ENCODE data around the gene TBC1D17.

TBC1D17 gene

DNA sequence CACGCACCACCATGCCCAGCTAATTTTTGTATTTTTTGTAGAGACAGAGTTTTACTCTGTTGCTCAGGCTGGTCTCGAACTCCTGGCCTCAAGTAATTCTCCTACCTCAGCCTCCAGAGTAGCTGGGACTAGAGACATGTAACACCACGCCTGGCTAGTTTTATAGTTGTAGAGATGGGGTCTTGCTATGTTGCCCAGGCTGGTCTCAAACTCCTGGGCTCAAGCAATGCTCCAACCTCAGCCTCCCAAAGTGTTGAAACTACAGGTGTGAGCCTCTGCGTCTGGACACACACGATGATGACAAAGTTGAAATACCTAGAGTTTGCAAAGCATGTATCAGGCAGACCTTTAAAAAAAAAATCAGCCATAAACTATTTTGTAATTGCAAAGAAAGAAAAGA lies 31.1 kb upstream of the TBC1D17 start:
- Histone ChIP-seq H3K9me2 (replicated peaks; ENCODE audit: insufficient read depth, low read length) (no peaks in the 10 kb centered on the region), H3K9me3 (ENCODE audit: insufficient read depth, low read length) (no peaks in the 10 kb centered on the region), H2AFZ (ENCODE audit: low read depth, low read length, severe bottlenecking) (no peak overlapping the region), H3K79me2 (ENCODE audit: insufficient read depth, low read length) (no peaks in the 10 kb centered on the region), H3K4me3 (ENCODE audit: insufficient read depth, low read length, poor library complexity, severe bottlenecking) (no peak overlapping the region), H3K27ac (ENCODE audit: low read depth, low read length) (no peak overlapping the region), H3K4me2 (ENCODE audit: low read depth, low read length, poor library complexity, severe bottlenecking) (no peak overlapping the region), H3K36me3 (ENCODE audit: low read length) (no peaks in the 10 kb centered on the region), H4K20me1 (ENCODE audit: low read depth, low read length) (no peaks in the 10 kb centered on the region), H3K9ac (ENCODE audit: low read length) (no peak overlapping the region), H3F3A (ENCODE audit: insufficient read depth) (peaks cover 12% of the 10 kb centered on the region), H3K27me3 (ENCODE audit: low read length) (no peaks in the 10 kb centered on the region)
- TF ChIP-seq, protein P1, sequence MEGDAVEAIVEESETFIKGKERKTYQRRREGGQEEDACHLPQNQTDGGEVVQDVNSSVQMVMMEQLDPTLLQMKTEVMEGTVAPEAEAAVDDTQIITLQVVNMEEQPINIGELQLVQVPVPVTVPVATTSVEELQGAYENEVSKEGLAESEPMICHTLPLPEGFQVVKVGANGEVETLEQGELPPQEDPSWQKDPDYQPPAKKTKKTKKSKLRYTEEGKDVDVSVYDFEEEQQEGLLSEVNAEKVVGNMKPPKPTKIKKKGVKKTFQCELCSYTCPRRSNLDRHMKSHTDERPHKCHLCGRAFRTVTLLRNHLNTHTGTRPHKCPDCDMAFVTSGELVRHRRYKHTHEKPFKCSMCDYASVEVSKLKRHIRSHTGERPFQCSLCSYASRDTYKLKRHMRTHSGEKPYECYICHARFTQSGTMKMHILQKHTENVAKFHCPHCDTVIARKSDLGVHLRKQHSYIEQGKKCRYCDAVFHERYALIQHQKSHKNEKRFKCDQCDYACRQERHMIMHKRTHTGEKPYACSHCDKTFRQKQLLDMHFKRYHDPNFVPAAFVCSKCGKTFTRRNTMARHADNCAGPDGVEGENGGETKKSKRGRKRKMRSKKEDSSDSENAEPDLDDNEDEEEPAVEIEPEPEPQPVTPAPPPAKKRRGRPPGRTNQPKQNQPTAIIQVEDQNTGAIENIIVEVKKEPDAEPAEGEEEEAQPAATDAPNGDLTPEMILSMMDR (IDR thresholded peaks at IDR 0.05; ENCODE audit: insufficient read depth, low read length, poor library complexity, severe bottlenecking) = no peak
- TF ChIP-seq EZH2phosphoT487 (conservative IDR thresholded peaks at IDR 0.05; ENCODE audit: low read length) = no peak

DNA sequence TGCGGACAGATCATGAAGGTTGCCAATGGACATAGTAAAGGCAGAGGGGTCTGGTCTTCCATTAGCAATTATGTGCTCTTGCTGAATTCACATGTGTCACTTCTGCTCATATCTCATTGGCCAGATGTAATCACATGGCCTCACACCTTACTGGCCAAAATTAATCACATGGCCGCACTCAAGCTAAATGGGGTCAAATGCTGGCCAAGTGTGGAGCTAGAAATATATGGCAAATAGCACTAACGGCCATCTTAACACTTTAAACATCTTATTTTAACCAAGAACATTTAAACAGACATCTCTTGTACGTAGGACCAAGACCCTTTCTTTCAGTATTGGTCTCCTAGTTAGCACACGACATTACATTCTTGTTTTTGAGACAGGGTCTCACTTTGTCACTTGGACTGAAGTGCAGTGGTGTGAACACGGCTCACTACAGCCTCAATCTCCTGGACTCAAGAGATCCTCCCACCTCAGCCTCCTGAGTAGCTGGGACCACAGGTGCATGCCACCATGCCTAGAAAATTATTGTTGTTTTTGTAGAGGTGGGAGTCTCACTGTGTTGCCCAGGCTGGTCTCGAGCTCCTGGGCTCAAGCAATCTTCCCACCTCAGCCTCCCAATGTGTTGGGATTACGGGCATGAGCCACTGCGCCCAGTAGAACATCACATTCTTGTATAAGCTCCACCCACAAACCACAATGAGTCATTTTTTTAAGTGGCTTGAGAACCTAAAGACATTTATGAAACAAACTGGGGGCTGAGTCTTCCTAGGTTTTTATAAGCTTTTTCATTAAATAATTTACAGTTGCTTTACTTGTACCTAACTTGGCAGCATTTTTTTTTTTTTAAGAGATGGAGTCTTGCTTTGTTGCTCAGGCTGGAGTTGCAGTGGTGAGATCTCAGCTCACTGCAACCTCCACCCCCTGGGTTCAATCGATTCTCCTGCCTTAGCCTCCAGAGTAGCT lies 29.5 kb upstream of the TBC1D17 start:
- no peaks in the 10 kb centered on the region for H4K20me1 ChIP-seq (ENCODE audit: low read depth, low read length)
- H3K27me3 ChIP-seq (ENCODE audit: low read length) = no peaks in the 10 kb centered on the region
- H3K27ac ChIP-seq (ENCODE audit: low read depth, low read length) = no peak overlapping the region
- H3K79me2 ChIP-seq (ENCODE audit: insufficient read depth, low read length) = no peaks in the 10 kb centered on the region
- no peak overlapping the region for H2AFZ ChIP-seq (ENCODE audit: low read depth, low read length, severe bottlenecking)
- H3K4me2 ChIP-seq (ENCODE audit: low read depth, low read length, poor library complexity, severe bottlenecking) = no peak overlapping the region
- H3K9ac ChIP-seq (ENCODE audit: low read length) = no peak overlapping the region
- no peak overlapping the region for H3K4me3 ChIP-seq (ENCODE audit: insufficient read depth, low read length, poor library complexity, severe bottlenecking)
- no peaks in the 10 kb centered on the region for H3K36me3 ChIP-seq (ENCODE audit: low read length)
- no peaks in the 10 kb centered on the region for H3K9me2 ChIP-seq (replicated peaks; ENCODE audit: insufficient read depth, low read length)
- TF ChIP-seq, protein P1 (IDR thresholded peaks at IDR 0.05; ENCODE audit: insufficient read depth, low read length, poor library complexity, severe bottlenecking) = no peak
- TF ChIP-seq EZH2phosphoT487 (conservative IDR thresholded peaks at IDR 0.05; ENCODE audit: low read length) = no peak
- peaks cover 17% of the 10 kb centered on the region for H3F3A ChIP-seq (ENCODE audit: insufficient read depth)
- H3K9me3 ChIP-seq (ENCODE audit: insufficient read depth, low read length) = no peaks in the 10 kb centered on the region

DNA sequence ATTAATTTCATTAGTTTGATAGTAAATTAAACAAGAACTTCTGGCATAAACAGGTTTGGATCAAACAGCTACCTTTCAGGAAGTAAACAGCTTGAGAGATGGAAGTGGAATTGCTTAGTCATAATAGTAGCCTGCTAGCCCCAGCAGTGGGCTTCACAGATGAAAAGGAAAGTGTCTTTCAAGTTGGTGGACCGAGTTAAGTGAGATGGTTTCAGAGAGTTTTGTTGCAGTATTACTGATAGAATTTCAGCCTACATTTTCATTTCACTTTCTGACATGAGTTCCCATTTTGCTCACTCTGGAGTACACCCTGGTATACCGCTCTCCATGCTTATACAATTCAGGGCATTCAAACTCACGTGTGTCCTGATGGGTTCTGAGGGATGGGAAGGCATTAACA lies 28.6 kb upstream of the TBC1D17 start:
- Histone ChIP-seq H2AFZ (ENCODE audit: low read depth, low read length, severe bottlenecking) (no peak overlapping the region), H3K4me3 (ENCODE audit: insufficient read depth, low read length, poor library complexity, severe bottlenecking) (no peak overlapping the region), H3K27ac (ENCODE audit: low read depth, low read length) (no peak overlapping the region), H4K20me1 (ENCODE audit: low read depth, low read length) (0 out of 2 replicates have a peak, but pooled peaks cover 3% of the 10 kb centered on the region), H3K79me2 (ENCODE audit: insufficient read depth, low read length) (peaks cover 6% of the 10 kb centered on the region; the same call in 1 of the 2 replicates), H3K9me3 (ENCODE audit: insufficient read depth, low read length) (no peaks in the 10 kb centered on the region), H3K9me2 (replicated peaks; ENCODE audit: insufficient read depth, low read length) (no peaks in the 10 kb centered on the region), H3K9ac (ENCODE audit: low read length) (no peak overlapping the region), H3K4me2 (ENCODE audit: low read depth, low read length, poor library complexity, severe bottlenecking) (no peak overlapping the region), H3K36me3 (ENCODE audit: low read length) (no peaks in the 10 kb centered on the region), H3F3A (ENCODE audit: insufficient read depth) (peaks cover 15% of the 10 kb centered on the region), H3K27me3 (ENCODE audit: low read length) (no peaks in the 10 kb centered on the region)
- TF ChIP-seq EZH2phosphoT487 (conservative IDR thresholded peaks at IDR 0.05; ENCODE audit: low read length) = no peak
- TF ChIP-seq, protein P1 (IDR thresholded peaks at IDR 0.05; ENCODE audit: insufficient read depth, low read length, poor library complexity, severe bottlenecking) = no peak

Data from SU-DHL-6 (cell line).